HCT116 (cell line): ENCODE results near the gene DET1.
"Not testable (repeated sequence)": the region's sequence is repeated elsewhere in the genome, so short reads cannot be mapped to it uniquely, and the experiment has no call there.

Source experiments
- ELF1 ChIP-seq: IDR thresholded peaks from 2 replicates; pipeline ENCODE4 v1.6.1; 2012; ENCODE audit warnings: low read depth, borderline replicate concordance
- JUND ChIP-seq: IDR thresholded peaks from 2 replicates; pipeline ENCODE4 v1.6.1; 2012
- POLR2A ChIP-seq: IDR thresholded peaks from 2 replicates; pipeline ENCODE4 v1.7.0; 2011; ENCODE audit warnings: borderline replicate concordance; ENCODE audit not compliant: insufficient read depth, insufficient read length; ENCODE audit errors: extremely low read depth
- POLR2AphosphoS5 ChIP-seq: IDR thresholded peaks from 2 replicates; pipeline ENCODE4 v1.6.1; 2011; ENCODE audit warnings: mild to moderate bottlenecking, low read depth, low read length, moderate library complexity
- SRF ChIP-seq: IDR thresholded peaks from 2 replicates; pipeline ENCODE4 v1.6.1; 2012; ENCODE audit warnings: low read depth
- TF ChIP-seq, protein P1 (sequence below), 3 experiments: fragments of 200-600 bp in 1 of 3; sonication (generic) in 1 of 3; IDR thresholded peaks in 2 of 3; conservative IDR thresholded peaks in 1 of 3; 2 replicates each; pipeline ENCODE4 v1.5.1; 2012 to 2017; ENCODE audit warnings: low read depth in 2 of 3, low read length in 2 of 3, antibody characterized with exemption in 1 of 3, borderline replicate concordance in 1 of 3, control low read depth in 1 of 3, mild to moderate bottlenecking in 1 of 3, mixed read lengths in 1 of 3, mixed run types in 1 of 3, moderate library complexity in 1 of 3; ENCODE audit not compliant: insufficient read depth in 1 of 3
- TF ChIP-seq, protein P2 (sequence below): IDR thresholded peaks from 2 replicates; pipeline ENCODE4 v1.6.1; 2012
- TF ChIP-seq, protein P3 (sequence below): IDR thresholded peaks from 2 replicates; pipeline ENCODE4 v1.6.1; 2012

DNA sequence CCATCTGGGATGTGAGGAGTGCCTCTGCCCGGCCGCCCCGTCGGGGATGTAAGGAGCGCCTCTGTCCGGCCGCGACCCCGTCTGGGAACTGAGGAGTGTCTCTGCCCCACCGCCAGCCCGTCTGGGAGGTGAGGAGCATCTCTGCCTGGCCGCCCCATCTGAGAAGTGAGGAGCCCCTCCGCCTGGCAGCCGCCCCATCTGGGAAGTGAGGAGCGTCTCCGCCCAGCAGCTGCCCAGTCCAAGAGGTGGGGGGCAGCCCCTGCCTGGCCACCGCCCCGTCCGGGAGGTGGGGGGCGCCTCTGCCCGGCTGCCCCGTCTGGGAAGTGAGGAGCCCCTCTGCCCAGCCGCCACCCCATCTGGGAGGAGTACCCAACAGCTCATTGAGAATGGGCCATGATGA, 22.4 kb downstream of the DET1 start:
- not testable (repeated sequence) for TF ChIP-seq JUND, POLR2A, ELF1, POLR2AphosphoS5, SRF
- TF ChIP-seq, protein P1, sequence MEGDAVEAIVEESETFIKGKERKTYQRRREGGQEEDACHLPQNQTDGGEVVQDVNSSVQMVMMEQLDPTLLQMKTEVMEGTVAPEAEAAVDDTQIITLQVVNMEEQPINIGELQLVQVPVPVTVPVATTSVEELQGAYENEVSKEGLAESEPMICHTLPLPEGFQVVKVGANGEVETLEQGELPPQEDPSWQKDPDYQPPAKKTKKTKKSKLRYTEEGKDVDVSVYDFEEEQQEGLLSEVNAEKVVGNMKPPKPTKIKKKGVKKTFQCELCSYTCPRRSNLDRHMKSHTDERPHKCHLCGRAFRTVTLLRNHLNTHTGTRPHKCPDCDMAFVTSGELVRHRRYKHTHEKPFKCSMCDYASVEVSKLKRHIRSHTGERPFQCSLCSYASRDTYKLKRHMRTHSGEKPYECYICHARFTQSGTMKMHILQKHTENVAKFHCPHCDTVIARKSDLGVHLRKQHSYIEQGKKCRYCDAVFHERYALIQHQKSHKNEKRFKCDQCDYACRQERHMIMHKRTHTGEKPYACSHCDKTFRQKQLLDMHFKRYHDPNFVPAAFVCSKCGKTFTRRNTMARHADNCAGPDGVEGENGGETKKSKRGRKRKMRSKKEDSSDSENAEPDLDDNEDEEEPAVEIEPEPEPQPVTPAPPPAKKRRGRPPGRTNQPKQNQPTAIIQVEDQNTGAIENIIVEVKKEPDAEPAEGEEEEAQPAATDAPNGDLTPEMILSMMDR (IDR thresholded peaks at IDR 0.05 in 2 of 3, conservative IDR thresholded peaks at IDR 0.05 in 1 of 3; ENCODE audit: borderline replicate concordance in 1 of 3, insufficient read depth in 1 of 3, low read depth in 2 of 3, low read length in 2 of 3): not testable (repeated sequence)
- TF ChIP-seq, protein P2, sequence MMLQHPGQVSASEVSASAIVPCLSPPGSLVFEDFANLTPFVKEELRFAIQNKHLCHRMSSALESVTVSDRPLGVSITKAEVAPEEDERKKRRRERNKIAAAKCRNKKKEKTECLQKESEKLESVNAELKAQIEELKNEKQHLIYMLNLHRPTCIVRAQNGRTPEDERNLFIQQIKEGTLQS: not testable (repeated sequence)
- TF ChIP-seq, protein P3, sequence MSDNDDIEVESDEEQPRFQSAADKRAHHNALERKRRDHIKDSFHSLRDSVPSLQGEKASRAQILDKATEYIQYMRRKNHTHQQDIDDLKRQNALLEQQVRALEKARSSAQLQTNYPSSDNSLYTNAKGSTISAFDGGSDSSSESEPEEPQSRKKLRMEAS: not testable (repeated sequence)
